Femur (tissue), 1 donor: ENCODE measurements around the gene THSD7B.
"Not testable (repeated sequence)": the region's sequence is repeated elsewhere in the genome, so short reads cannot be mapped to it uniquely, and the experiment has no call there.

Experiments used
- DNase-seq: peaks from one replicate; pipeline ENCODE4 v3.0.0-alpha.2; 2017

THSD7B gene

GRCh38 chr2:136962105-136962725, 196.9 kb downstream of the THSD7B start:
- no peak for DNase-seq

DNA sequence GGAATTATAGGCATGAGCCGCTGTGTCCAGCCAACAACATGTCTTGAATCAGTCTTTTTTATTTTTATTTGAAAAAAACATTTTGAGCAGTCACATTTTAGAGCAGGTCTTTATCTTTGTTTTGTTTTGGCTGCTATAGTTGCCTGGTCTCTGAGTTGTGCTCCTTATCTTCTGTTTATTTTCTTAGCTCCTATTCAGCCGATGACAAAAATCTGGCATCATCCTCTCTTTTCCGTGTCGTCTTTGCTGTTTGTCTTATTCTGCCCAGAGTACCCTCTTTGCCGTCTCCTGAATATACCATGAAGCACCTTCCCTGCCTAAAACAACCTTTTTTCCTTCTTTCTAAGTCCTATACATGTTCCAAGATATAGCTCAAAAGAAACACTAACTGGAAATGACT, 201.1 kb downstream of the THSD7B start:
- DNase-seq, result no peak

GRCh38 chr2:136980303-136980702, 215.0 kb downstream of the THSD7B start:
- DNase-seq, result no peak

DNA sequence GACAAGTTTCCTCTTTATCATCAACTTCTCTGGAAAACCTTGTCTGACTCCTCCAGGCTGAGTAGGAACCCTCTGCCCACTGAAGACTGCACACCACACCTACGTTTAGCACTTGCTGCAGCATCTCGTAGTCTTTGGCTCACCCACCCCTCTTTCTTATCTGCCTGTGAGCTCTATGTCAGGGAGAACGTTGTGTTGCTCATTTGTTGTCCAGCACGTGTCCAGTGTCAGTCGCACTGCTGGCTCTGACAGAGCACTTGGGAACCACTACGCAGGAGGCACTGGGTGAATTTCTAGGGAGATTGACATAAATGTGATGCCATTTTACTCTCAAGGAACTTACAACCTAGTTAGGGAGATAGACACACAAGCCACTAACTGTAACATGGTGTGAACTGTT, 216.3 kb downstream of the THSD7B start:
- not testable (repeated sequence) for DNase-seq

DNA sequence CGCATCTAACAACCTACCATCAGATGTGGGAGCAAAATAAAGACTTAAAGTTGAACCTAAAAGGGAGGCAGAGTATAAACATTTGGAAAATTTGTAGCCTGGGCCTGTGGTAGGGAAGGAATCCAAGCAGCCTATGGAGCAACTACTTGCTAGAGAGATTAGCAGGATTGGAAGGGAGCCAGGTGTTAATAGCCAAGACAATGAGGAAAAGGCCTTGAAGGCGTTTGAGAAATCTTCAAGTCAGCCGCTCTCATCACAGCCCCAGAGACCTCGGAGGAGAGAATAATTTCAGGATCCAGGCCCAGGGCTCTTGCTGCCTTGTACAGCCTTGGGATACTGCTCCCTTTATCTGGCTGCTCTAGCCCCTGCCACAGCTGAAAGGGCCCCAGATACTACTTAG, 219.7 kb downstream of the THSD7B start:
- DNase-seq, result no peak

DNA sequence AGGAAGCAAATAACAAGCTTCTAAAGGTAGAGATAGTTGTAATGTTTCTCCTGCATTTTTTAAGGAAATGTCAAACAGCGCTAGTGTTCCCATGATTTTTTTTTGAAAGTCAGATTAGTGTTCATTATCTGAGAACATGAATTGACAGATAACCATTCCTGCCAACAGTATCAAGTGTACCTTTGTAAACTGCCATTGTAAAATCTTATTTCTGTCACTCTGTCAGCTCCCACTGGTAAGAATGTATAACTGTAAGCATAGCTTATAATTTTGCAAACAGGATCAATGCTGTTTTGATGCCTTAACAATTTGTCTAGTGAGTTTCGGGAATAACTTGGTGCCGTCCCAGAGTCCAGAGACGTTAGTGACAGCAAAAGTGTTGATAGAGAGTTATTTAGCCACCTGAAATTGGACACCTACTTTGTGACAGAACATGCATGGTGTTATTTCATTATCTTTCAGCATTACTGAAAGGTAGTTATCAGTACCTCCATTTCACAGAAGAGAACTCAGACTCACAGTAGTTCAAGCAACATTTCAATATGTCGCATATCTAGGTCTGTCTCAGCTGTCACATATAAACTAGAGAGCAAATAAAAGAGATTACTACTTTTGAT, 221.4 kb downstream of the THSD7B start:
- no peak for DNase-seq

GRCh38 chr2:136990316-136990715, 225.0 kb downstream of the THSD7B start:
- no peak for DNase-seq

- DNase-seq, result no peak
These were observed 229.4 kb downstream of the THSD7B start for GRCh38 chr2:136994793-136995192.

DNA sequence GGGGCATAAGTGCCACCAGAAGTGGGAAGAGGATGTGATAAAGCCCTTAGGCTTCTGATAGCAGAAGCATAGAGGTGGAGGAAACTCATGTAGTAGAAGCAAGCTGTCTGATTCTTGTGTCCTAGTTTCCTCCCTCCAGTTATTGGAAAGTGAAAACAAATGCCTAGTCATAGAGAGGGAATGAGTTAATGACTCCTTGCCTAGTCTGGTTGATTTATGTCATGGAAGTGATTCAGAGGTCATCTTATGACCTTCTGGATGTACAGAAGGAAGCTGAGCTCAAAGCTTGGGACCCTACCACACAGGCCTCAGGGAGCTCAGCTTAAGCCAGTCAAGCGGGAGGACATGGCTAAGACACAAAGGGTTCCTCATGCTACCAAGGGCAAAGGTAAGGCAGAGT, 232.2 kb downstream of the THSD7B start:
- no peak for DNase-seq

DNA sequence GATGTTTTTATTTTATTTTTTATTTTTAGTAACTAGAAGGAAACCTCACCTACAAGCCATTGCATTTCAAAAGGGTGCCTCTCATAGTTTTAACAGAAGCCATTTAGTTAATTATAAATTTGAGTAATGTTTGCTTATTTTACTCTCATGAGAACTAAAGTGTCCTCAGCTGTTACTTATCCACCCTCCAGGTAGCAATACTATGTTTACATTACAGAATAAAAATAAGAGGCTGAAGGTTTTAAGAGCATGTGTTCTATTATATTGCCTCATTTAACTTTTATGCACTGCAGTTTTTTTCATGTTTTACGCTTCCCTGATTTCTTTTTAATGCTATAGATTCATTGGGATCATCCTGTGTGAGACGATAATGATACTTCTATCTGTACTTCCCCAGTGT, 235.5 kb downstream of the THSD7B start:
- DNase-seq, result no peak

GRCh38 chr2:137002896-137003295, 237.6 kb downstream of the THSD7B start:
- no peak for DNase-seq

DNA sequence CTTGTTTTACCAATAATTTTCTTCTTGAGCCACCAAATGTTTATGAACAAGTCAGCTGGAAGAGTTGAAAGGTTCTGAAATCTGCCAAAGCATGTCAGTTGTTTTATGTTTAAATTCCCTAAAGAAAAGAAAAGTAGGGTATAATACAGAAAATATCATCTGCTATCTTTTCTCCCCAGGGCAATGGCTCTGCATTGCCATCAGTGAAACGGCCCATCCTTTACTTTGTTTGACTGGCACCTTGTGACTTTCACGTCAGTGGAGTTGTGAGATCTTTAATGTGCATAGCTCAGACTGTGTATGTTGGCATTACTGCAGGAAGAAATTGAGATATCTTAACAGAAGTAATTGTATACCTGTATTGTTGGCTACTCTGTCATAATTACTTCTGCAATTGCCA, 239.9 kb downstream of the THSD7B start:
- no peak for DNase-seq

GRCh38 chr2:137007938-137008337, 242.6 kb downstream of the THSD7B start:
- no peak for DNase-seq

DNA sequence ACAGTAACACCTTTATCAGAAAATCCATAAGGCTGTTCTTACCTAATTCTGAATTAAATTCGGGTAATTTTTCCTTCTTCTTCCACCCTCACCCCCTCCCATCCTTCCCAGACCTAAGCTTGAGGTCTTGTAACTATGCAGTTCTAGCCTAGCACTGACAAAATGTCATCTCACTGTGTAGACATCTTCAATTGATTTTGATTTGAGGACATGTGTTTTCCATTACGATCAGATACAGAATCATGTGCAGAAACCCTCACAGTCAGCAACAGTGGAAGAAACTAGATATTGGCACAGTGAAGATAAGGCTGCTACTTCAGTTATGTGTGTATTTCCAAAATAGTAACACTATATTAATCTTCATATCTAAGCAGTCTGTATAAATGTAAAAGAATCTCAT, 244.6 kb downstream of the THSD7B start:
- DNase-seq, result no peak

DNA sequence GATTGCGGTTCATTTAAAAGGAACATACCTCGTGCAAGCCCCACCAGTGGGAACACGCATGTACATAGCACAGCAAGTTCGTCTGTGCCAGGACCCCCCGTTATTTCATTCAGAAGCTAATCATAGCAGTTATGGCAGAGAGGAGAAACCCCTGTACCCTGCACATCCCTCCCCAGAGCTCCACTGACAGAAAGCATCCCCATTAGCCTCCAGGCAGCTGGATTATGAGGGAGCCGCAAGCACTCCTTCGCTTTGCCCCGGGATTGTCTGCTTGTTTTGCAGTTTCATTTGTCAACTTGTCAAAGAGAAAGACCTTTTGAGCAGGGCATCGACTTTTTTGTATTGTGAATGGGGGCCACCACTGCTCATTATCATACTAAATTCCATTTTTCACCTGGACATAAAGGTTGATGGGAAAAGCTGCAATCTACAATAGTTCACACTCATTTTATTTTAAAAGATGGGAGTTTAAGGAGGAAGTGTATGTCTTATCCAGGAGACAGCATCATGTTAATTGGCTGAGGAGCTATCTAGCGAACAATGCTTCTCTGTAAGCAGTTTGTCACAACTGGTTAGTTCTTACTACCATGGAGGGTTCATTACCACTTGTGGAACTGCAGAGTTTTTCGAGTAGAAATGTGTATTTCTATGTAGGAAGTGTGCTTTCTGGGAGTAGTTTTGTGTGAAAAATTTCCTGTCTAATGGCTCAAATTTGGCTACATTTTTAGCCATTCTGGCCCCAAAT, 255.3 kb downstream of the THSD7B start:
- no peak for DNase-seq

DNA sequence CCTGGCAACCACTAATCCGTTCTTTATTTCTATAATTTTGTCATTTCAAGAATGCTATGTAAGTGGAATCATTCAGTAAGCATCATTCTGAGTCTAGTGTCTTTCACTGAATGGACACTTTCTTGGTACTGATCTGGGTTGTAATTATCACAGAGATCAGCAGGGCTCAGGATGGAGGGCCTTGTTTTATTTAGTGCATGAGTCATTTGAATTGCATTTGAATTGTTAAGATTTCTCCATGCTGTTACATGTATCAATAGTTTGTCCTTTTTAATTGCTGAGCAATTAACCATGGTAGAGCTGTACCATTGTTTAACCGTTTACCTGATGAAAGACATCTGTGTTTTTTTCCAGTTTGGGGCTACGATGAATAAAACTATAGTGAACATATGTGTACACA, 256.4 kb downstream of the THSD7B start:
- DNase-seq, result no peak

- no peak for DNase-seq
These were observed 257.9 kb downstream of the THSD7B start for GRCh38 chr2:137023205-137023604.

DNA sequence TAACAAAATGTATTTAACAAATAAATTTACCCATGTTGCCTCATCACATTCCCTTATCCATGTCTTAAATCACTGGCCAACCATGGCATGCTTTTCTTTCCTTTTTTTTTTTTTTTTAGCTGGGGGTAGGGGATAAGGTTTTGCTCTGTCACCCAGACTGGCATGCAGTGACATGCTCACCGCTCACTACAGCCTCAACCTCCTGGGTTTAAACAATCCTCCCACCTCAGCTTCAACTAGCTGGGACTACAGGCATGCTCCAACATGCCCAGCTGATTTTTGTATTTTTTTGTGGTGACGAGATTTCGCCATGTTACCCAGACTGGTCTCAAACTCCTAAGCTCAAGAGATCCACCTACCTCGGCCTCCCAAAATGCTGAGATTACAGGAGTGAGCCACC, 266.4 kb downstream of the THSD7B start:
- no peak for DNase-seq

DNA sequence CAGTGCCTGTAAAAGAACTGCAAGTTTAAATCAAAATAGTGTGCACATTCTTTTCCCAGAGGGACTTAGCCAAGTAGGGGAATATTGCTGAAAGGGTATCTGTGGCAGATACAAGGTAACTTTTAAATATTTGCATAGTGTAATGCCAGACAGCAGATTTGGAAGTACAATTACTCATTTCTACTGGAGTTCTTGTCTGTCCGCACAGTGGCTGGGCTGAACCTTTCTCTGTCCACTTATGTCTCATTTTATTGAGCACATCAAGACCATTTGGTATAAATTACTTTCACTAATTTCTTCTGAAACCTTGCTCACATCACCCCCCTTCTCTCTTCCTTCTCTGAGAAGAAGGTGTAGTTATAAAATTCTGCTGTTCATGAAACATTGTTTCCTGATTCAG, 271.3 kb downstream of the THSD7B start:
- no peak for DNase-seq

GRCh38 chr2:137039482-137040152, 274.3 kb downstream of the THSD7B start:
- no peak for DNase-seq

DNA sequence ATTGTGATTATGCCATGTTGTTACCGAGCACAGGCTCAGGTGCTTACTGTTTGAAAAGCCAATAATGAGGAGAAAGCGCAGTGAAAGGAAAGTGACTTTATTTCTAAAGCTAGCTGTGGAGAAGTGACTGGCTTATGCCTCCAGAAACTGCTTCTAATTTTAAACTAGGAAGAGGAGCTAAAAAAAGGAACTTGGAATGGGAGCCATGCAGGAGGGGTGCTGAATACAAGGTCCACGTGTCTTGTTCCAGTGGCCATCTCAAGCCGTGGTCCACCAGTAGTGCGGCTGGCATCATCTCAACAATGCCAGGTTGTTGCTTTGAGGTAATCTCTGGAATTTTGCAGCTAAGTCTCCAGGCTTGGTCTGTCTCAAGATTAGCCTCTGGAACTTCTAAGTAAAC, 282.0 kb downstream of the THSD7B start:
- no peak for DNase-seq

DNA sequence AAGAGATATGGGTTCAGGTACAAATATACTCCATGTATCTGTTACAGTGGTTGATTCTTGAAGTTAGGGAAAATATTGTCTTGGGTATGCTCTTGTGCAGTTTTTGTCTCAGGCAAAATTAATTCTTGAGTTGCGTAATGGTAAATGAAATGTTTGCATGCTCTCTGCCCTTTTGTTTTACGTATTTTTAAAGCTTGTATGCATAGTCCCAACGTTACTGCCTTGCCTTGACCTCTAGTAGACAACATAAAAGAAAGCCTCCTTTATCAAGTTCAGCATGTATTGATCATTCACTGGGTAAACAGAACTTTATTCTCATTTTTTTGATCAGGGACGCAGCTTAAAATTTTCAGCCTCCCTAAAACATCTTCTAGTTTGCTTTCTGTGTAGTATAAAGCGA, 283.1 kb downstream of the THSD7B start:
- no peak for DNase-seq

DNA sequence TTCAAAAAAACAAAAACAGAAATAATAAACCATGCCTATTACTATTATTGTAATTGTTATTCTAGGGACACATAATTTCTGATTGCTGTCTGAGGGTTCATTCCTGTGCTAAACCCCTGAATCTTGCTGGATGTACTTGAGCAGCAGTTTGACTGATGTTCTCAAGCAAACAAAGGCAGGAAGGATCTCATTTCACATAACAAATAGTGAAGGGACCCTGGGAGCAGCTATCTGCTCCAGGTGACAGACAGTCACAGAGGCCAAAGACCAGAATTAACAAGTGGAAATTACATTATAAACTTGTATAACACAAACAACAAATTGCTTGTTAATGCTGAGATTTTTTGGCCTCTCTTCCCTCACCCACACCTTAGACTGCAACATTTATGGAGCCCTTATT, 284.2 kb downstream of the THSD7B start:
- DNase-seq, result no peak

- no peak for DNase-seq
These were observed 285.6 kb downstream of the THSD7B start for GRCh38 chr2:137050949-137051348.
